H1 (cell line): ENCODE data around the gene GRIK4.

Source experiments
- CEBPB ChIP-seq: IDR thresholded peaks from 2 replicates; pipeline ENCODE4 v1.6.1; 2012; ENCODE audit warnings: low read depth, low read length
- CTCF ChIP-seq, 3 experiments: IDR thresholded peaks; 1 replicate in 2 of 3; 2 replicates in 1 of 3; pipeline versions ENCODE4 v1.5.1 to v1.6.1; 2011; ENCODE audit warnings: low read length in 3 of 3, mild to moderate bottlenecking in 3 of 3, inconsistent platforms in 2 of 3, low read depth in 1 of 3, moderate library complexity in 1 of 3; ENCODE audit not compliant: insufficient read depth in 1 of 3; ENCODE audit errors: control extremely low read depth in 1 of 3
- EP300 ChIP-seq, 2 experiments: IDR thresholded peaks; 1 replicate in 1 of 2; 2 replicates in 1 of 2; pipeline ENCODE4 v1.6.1; 2011 to 2012; ENCODE audit warnings: low read depth in 2 of 2, low read length in 2 of 2, mild to moderate bottlenecking in 2 of 2, borderline replicate concordance in 1 of 2, inconsistent platforms in 1 of 2, moderate library complexity in 1 of 2
- EZH2 ChIP-seq: fragments of 200-600 bp; sonication (generic); IDR thresholded peaks from 2 replicates; pipeline ENCODE4 v1.7.1; 2012; ENCODE audit warnings: low read depth, mild to moderate bottlenecking, moderate library complexity, low read length, inconsistent platforms; ENCODE audit not compliant: severe bottlenecking
- MAX ChIP-seq: IDR thresholded peaks from 2 replicates; pipeline ENCODE4 v1.6.1; 2012; ENCODE audit warnings: inconsistent platforms
- RXRA ChIP-seq: IDR thresholded peaks from 2 replicates; pipeline ENCODE4 v1.6.1; 2011; ENCODE audit warnings: low read depth, mild to moderate bottlenecking, low read length, moderate library complexity; ENCODE audit not compliant: insufficient read depth
- SUZ12 ChIP-seq: fragments of 200-600 bp; sonication (generic); IDR thresholded peaks from 2 replicates; pipeline ENCODE4 v1.6.1; 2012; ENCODE audit warnings: mild to moderate bottlenecking, inconsistent platforms, low read length, moderate library complexity, mixed read lengths

DNA sequence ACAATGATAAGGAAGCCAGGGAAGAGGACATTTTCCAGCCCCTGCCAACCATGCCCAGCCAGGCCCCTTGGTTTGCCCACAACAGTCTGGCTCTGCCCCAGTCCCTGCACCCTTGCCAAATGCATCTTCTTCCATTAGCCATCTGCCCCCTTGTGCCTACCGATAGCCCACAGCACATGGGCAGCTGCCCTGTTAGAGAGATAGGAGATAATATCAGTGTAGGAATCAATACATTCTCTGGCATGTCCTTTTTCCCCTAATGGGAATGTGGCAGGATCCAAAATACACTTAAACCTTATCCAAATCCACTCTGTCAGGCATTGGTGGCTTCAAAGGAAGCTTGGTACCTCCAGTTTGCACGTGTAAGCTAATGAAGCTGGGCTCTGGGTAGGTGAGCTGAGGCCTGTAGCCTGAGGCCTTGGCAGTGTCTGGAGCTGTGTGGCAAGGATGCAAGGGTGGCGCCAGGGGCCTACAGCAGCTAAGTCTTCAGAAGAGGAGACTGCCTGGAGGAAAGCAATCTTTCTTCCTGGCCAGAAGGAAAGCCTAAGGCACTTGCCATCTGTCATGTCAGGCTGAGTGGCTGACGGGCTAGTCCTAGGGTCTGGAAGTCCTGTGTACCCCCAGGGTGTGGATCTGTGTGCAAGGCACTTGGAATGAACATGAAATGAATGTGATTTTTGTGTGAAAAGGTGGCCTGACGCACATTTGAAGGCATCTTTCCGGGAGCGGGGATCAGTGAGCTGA, 348.2 kb downstream of the GRIK4 start:
- TF ChIP-seq CTCF (IDR thresholded peaks at IDR 0.05; ENCODE audit: control extremely low read depth in 1 of 3, insufficient read depth in 1 of 3, low read depth in 1 of 3, low read length in 3 of 3) (no peak), SUZ12 (no peak), CEBPB (no peak), EZH2 (no peak), EP300 (IDR thresholded peaks at IDR 0.05; ENCODE audit: borderline replicate concordance in 1 of 2, low read depth in 2 of 2, low read length in 2 of 2) (no peak), MAX (no peak), RXRA (no peak)
